ENCODE data around the gene LNPK.

GRCh38 chr2:175922160-175922559, 79.9 kb downstream of the LNPK start:
- TF ChIP-seq EZH2 (IDR thresholded peaks at IDR 0.05; ENCODE audit: borderline replicate concordance), result no peak
- no peak for TF ChIP-seq CTCF (IDR thresholded peaks at IDR 0.05; ENCODE audit: poor library complexity)

Measured in hepatocyte (in vitro differentiated cells).